GM18505 (cell line): Measurements from ENCODE around the gene LIPC.

Source experiments
- ATAC-seq: cut with Tn5 transposase; IDR thresholded peaks from one replicate; pipeline ENCODE4 v1.9.1; 2021; ENCODE audit not compliant: unreplicated experiment
- POLR2A ChIP-seq: IDR thresholded peaks from 4 replicates; pipeline ENCODE4 v1.6.1; 2011; ENCODE audit warnings: borderline replicate concordance; ENCODE audit not compliant: insufficient read depth, insufficient read length; ENCODE audit errors: extremely low read depth

The LIPC gene

GRCh38 chr15:58549785-58550074 lies 117.9 kb downstream of the LIPC start:
- ATAC-seq: no peak

DNA sequence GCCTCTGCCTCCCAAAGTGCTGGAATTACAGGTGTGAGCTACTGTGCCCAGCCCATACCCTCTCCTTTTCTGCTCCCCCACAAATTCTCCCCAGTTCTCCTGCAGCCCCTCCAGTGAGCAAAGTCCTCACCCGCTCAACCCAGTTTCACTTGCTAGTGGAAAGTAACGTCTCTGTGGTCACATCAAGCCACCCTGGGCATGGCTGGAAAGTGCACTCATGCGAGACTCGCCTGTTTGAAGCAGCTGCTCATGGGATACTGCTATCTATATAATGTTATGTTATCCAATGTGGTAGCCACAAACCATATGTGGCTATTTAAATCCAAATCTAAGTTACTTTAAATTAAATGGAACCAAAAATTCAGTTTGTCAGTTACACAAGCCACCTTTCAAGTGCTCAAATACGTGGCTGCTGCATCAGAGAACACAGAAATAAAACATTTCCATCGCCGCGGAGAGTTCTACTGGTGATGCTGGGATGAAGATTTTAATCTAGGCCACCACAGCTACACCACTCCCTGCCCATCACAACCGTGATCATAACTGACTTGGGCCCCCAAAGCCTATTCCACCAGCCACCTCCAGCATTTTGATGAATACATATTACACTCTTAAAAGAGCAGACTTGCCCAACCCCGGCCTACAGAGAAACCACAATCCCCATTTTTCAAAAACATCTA lies 119.4 kb downstream of the LIPC start:
- ATAC-seq: no peak

More at GRCh38 chr15:58549785-58550074, 117.9 kb downstream of the LIPC start:
- TF ChIP-seq POLR2A: no peak

DNA sequence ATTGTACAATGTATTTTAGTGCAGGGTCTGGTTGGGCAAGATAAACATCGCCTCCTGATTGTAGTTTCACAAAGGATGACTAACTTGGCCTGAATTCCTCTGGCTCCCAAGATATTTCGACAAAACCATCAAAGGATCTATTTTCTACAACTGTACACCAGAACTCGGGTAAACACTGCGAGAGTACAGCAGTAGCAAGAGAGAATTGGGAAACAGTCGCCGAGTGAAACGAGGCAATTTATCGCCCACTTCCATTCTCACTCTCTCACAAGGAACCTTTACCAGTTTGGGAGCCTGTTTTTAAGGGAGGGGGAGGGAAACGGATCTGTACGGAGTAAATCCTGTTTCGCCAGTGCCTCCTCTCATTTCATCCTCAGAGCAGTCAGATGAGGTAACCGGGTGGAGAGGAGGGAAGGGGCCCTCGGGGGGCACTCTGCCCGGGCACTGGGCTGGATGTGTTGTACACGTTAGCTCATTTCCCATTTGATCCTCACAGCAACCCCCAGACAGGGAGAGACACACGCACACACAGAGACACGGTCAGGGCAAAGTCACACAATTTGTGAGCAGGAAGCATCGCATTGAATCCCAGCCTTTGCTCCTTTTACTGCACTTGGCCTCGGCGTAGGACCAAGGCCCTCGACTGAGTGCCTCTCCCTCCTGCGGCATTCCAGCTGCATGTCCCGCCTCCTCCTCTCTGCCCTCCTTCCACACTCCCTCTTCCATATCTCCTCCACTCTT lies 120.1 kb downstream of the LIPC start:
- ATAC-seq: no peak
- no peak for TF ChIP-seq POLR2A

More for the DNA sequence above, 119.4 kb downstream of the LIPC start:
- TF ChIP-seq POLR2A: no peak

DNA sequence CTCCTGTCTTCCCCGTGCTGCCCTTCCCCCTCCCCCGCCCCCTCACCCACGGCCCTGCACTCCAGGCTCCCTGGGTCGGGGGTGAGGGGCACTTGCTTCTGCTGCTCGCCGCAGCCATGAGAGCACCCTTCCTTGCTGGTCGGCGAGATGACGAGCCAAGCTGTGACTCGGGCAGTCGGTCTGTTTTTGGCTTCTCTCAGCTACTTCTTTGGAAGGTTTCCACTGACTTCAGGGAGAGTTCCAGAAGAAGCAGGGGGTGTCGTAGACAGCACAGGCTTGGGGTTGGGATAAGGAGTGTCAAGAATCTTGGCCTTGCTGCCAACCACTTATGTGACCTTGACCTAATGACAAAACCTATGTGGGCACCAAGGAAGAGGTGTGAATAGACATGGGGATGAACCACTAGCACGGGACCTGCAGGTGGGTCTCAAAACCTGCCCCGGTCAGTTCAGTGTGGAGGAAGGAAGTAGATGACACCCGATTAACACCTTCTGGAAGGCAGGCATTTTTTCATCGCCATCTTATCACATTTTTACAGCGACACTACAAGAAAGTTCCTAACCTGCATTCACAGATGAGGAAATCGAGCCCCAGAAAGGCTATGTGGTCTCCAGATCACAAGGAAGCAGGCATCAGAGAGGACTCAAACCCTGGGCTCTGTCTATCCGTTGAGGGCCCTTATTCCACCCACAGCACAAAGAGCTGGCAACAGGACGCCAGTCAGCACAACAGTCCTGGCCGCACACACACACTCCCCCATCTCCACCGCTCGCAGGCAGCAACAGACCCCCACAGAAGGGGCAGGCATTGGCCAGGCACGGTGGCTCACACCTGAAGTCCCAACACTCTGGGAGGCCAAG lies 120.9 kb downstream of the LIPC start:
- no peak for ATAC-seq
- TF ChIP-seq POLR2A: no peak

- no peak for ATAC-seq
- TF ChIP-seq POLR2A: no peak
These were observed 121.7 kb downstream of the LIPC start for GRCh38 chr15:58553365-58553918.

DNA sequence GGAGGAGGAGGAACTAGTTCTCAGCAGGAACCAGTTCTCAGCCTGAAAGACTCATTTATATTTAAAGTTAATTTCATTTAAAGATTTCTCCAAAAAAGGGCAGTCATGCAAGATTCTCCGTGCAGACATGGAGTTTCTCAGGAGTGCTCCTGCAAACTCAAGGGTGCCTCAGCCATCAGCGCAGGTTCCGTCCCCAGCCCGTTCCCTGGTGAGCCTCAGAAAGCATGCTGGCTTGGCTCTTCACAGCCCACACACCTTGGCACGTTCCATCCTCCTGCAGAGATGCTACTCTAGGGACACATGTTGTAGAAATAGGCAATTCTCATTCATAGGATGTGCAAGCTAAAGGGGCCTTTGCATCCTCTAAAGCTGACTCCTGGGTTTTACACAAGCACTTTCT lies 123.0 kb downstream of the LIPC start:
- no peak for ATAC-seq
- TF ChIP-seq POLR2A: no peak

- no peak for TF ChIP-seq POLR2A
- no peak for ATAC-seq
These were observed 123.6 kb downstream of the LIPC start for GRCh38 chr15:58555162-58556027.

DNA sequence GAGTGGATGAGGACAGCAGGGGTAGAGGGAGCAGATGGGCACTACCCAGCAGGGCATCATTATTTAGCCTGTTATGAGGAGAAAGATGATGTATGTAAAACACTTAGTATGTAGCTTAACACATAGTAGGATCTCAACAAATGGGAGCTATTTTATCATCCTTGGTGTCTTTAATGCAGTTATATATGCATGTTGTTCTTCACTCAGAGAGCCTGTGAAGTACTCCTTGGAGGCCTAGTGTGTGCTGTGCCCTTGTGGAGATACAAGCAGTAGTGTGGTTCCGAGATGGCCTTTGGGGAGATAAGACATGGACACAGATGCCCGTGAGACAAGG lies 124.2 kb downstream of the LIPC start:
- no peak for ATAC-seq
- no peak for TF ChIP-seq POLR2A

DNA sequence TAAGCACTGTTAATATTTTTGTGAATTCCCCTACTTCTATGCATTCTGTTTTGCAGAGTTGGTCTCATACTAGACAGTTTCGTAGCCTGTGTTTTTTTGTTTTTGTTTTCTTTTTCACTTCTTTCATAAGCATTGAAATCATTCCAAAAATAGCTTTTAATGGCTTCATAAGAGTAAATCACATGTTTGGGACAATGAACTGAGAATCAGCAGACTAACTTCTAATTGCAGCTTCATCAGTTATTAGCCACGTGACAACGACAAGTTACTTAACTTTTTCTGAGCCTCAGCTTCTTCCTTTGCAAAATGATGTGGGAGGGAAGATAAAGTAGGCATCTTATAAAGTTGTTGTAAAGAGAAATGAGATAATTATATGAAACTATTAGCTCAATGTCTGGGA lies 124.8 kb downstream of the LIPC start:
- no peak for ATAC-seq
- no peak for TF ChIP-seq POLR2A

DNA sequence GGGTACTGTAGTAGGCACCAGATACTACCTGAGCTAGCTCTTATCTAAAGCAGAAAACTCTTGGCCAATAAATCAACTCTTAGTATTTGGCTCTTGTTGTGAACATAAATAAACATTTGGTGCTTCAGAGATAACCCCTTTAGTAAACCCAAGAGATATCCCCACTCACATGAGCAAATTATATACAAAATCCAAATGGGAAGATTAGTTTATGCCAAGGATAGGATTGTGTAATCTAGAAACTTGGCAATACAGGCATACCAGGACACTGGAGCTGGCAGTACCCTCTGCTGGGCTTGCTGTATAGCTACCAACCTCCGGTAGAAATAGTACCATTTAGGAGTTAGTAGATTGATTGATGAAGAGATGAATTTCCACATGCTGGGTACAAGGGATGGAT lies 127.0 kb downstream of the LIPC start:
- no peak for ATAC-seq
- TF ChIP-seq POLR2A: no peak

DNA sequence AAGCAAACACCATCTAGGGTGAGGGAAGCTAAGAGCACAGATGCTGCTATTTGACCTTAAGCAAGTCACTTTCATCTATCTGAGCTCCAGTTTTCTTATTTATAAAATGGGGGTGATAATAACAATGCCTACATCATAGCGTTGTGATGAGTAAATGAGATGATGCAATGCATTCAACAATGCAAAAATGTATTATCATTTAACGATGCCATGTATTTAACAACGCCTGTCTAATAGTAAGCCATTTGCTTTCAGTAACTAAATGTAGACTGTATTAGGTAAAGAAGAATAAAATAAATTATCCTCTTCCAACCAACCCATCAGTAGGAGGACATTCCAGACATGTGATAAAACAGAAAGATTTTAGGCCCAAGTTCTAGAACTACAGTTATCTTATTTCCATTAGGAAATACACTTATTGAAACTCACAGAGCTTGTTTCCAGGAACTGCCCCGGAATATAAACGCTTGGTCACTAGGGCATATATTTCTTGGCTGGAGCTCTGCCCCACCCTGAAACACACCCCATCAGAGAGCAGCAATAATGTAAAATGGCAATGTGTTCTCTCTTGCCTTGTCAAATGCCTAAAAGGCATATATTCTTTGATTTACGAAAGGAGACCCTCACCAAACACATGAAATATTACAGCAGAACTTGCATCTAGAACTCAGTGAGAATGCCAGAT lies 128.3 kb downstream of the LIPC start:
- TF ChIP-seq POLR2A: no peak
- ATAC-seq: no peak

- no peak for TF ChIP-seq POLR2A
- ATAC-seq: no peak
These were observed 129.5 kb downstream of the LIPC start for GRCh38 chr15:58561321-58561720.
